Measurements from ENCODE around the gene PDZD2. TPM values are rescaled to one million over a fixed set of nuclear protein-coding genes. Genes with fewer than 3 reads are reported as not detected.

The PDZD2 gene
- polyA plus RNA-seq, 1 donor from 2014 or later, result 3.1 TPM

GRCh38 chr5:31894141-31894540, 255.2 kb downstream of the PDZD2 start:
- Histone ChIP-seq H3F3A (ENCODE audit: insufficient read depth, low read length, poor library complexity, severe bottlenecking) (no peaks in the 10 kb centered on the region), H3K4me2 (ENCODE audit: low read length) (no peak overlapping the region), H3K27me3 (ENCODE audit: insufficient read depth, low read depth, low read length) (no peaks in the 10 kb centered on the region), H3K9ac (ENCODE audit: low read length) (no peak overlapping the region), H3K9me3 (ENCODE audit: low read length) (no peaks in the 10 kb centered on the region), H3K27ac (ENCODE audit: low read length) (no peak overlapping the region), H3K9me2 (ENCODE audit: insufficient read depth, low read length) (no peaks in the 10 kb centered on the region), H4K20me1 (ENCODE audit: insufficient read depth) (no peaks in the 10 kb centered on the region), H3K79me2 (replicated peaks; ENCODE audit: insufficient read depth, low read length) (no peaks in the 10 kb centered on the region), H3K4me3 (ENCODE audit: low read length) (no peak overlapping the region), H3K36me3 (ENCODE audit: insufficient read depth, low read length) (no peaks in the 10 kb centered on the region), H2AFZ (ENCODE audit: low read depth, low read length) (no peak overlapping the region)
- TF ChIP-seq MXI1 (conservative IDR thresholded peaks at IDR 0.05; ENCODE audit: poor library complexity, severe bottlenecking), result no peak
- no peak for TF ChIP-seq RAD21 (conservative IDR thresholded peaks at IDR 0.05)
- no peak for TF ChIP-seq TAF1 (IDR thresholded peaks at IDR 0.05; ENCODE audit: low read depth)
- no peak for TF ChIP-seq EP300 (conservative IDR thresholded peaks at IDR 0.05; ENCODE audit: poor library complexity, severe bottlenecking)
- TF ChIP-seq CTCF (IDR thresholded peaks at IDR 0.05; ENCODE audit: poor library complexity, severe bottlenecking), result no peak
- TF ChIP-seq SMC3 (conservative IDR thresholded peaks at IDR 0.05; ENCODE audit: poor library complexity), result no peak
- no peak for TF ChIP-seq POLR2AphosphoS5 (IDR thresholded peaks at IDR 0.05)
- TF ChIP-seq EZH2 (IDR thresholded peaks at IDR 0.05; ENCODE audit: borderline replicate concordance, insufficient read depth, low read length, poor library complexity, severe bottlenecking), result no peak
- TF ChIP-seq REST (IDR thresholded peaks at IDR 0.05; ENCODE audit: borderline replicate concordance), result no peak

- H3K9me2 ChIP-seq (ENCODE audit: insufficient read depth, low read length), result no peaks in the 10 kb centered on the region
- no peaks in the 10 kb centered on the region for H3K36me3 ChIP-seq (ENCODE audit: insufficient read depth, low read length)
- no peaks in the 10 kb centered on the region for H4K20me1 ChIP-seq (ENCODE audit: insufficient read depth)
- H3K4me2 ChIP-seq (ENCODE audit: low read length), result no peak overlapping the region
- H3K9ac ChIP-seq (ENCODE audit: low read length), result no peak overlapping the region
- no peaks in the 10 kb centered on the region for H3K9me3 ChIP-seq (ENCODE audit: low read length)
- no peak overlapping the region for H3K27ac ChIP-seq (ENCODE audit: low read length)
- H3K4me3 ChIP-seq (ENCODE audit: low read length), result no peak overlapping the region
- no peaks in the 10 kb centered on the region for H3F3A ChIP-seq (ENCODE audit: insufficient read depth, low read length, poor library complexity, severe bottlenecking)
- TF ChIP-seq CTCF (IDR thresholded peaks at IDR 0.05; ENCODE audit: poor library complexity, severe bottlenecking) (no peak), TAF1 (IDR thresholded peaks at IDR 0.05; ENCODE audit: low read depth) (no peak), EZH2 (IDR thresholded peaks at IDR 0.05; ENCODE audit: borderline replicate concordance, insufficient read depth, low read length, poor library complexity, severe bottlenecking) (no peak), POLR2AphosphoS5 (IDR thresholded peaks at IDR 0.05) (no peak), EP300 (conservative IDR thresholded peaks at IDR 0.05; ENCODE audit: poor library complexity, severe bottlenecking) (no peak), SMC3 (conservative IDR thresholded peaks at IDR 0.05; ENCODE audit: poor library complexity) (no peak), REST (IDR thresholded peaks at IDR 0.05; ENCODE audit: borderline replicate concordance) (no peak)
- H2AFZ ChIP-seq (ENCODE audit: low read depth, low read length), result no peak overlapping the region
- no peaks in the 10 kb centered on the region for H3K79me2 ChIP-seq (replicated peaks; ENCODE audit: insufficient read depth, low read length)
- H3K27me3 ChIP-seq (ENCODE audit: insufficient read depth, low read depth, low read length), result no peaks in the 10 kb centered on the region
Measured at GRCh38 chr5:31895199-31895820, 256.4 kb downstream of the PDZD2 start.
